22Rv1 (cell line): ENCODE results near the gene BAHCC1.
A peak's percentile ranks its signal among the peaks of the same experiment; 100 is the strongest.

Experiments
- CTCF ChIP-seq: fragments of 450-650 bp; IDR thresholded peaks from 2 replicates; pipeline ENCODE4 v1.5.1; 2017; ENCODE audit warnings: mild to moderate bottlenecking
- ZFX ChIP-seq: fragments of 450-650 bp; IDR thresholded peaks from 2 replicates; pipeline ENCODE4 v1.6.1; 2017; ENCODE audit warnings: antibody characterized with exemption, borderline replicate concordance

- peak; percentile 98 for TF ChIP-seq CTCF
- no peak for TF ChIP-seq ZFX
Observed at GRCh38 chr17:81484195-81484979, 89.1 kb downstream of the BAHCC1 start.
